Measurements from ENCODE around the gene ATP7B.
A peak's percentile ranks its signal among the peaks of the same experiment; 100 is the strongest.
"Not testable (repeated sequence)": the region's sequence is repeated elsewhere in the genome, so short reads cannot be mapped to it uniquely, and the experiment has no call there.

Gene ATP7B

GRCh38 chr13:52010890-52011631 lies at the start of gene ATP7B:
Gene ATP7B (minus strand): TSS chr13:52011450. CDS start chr13:52011337, 113 bp downstream.
- peak in 1 of 3 experiments; percentile 1 for DNase-seq (ENCODE audit: low read depth in 2 of 3, low spot score in 2 of 3)

GRCh38 chr13:52053460-52053859 lies 42.2 kb upstream of the ATP7B start:
- no peak for DNase-seq (ENCODE audit: low read depth in 2 of 3, low spot score in 2 of 3)

- no peak for DNase-seq (ENCODE audit: low read depth in 2 of 3, low spot score in 2 of 3)
These were observed 40.1 kb upstream of the ATP7B start for GRCh38 chr13:52051400-52051799.

GRCh38 chr13:52048516-52048915 lies 37.3 kb upstream of the ATP7B start:
- DNase-seq (ENCODE audit: low read depth in 2 of 3, low spot score in 2 of 3), result no peak

- DNase-seq (ENCODE audit: low read depth in 2 of 3, low spot score in 2 of 3), result no peak
These were observed 36.2 kb upstream of the ATP7B start for GRCh38 chr13:52047463-52047862.

GRCh38 chr13:52043675-52044074 lies 32.4 kb upstream of the ATP7B start:
- no peak for DNase-seq (ENCODE audit: low read depth in 2 of 3, low spot score in 2 of 3)

GRCh38 chr13:52036037-52036436 lies 24.8 kb upstream of the ATP7B start:
- DNase-seq (ENCODE audit: low read depth in 2 of 3, low spot score in 2 of 3), result no peak

- DNase-seq (ENCODE audit: low read depth in 2 of 3, low spot score in 2 of 3), result no peak
These were observed 23.5 kb upstream of the ATP7B start for GRCh38 chr13:52034616-52035226.

GRCh38 chr13:52033039-52033438 lies 21.8 kb upstream of the ATP7B start:
- no peak for DNase-seq (ENCODE audit: low read depth in 2 of 3, low spot score in 2 of 3)

- not testable (repeated sequence) for DNase-seq (ENCODE audit: low read depth in 2 of 3, low spot score in 2 of 3)
These were observed 19.2 kb upstream of the ATP7B start for GRCh38 chr13:52030401-52030800.

- DNase-seq (ENCODE audit: low read depth in 2 of 3, low spot score in 2 of 3), result no peak
These were observed 18.3 kb upstream of the ATP7B start for GRCh38 chr13:52029569-52029968.

- DNase-seq (ENCODE audit: low read depth in 2 of 3, low spot score in 2 of 3), result no peak
These were observed 16.6 kb upstream of the ATP7B start for GRCh38 chr13:52027832-52028231.

GRCh38 chr13:52026246-52026626 lies 15.0 kb upstream of the ATP7B start:
- no peak for DNase-seq (ENCODE audit: low read depth in 2 of 3, low spot score in 2 of 3)

- DNase-seq (ENCODE audit: low read depth in 2 of 3, low spot score in 2 of 3), result no peak
These were observed 14.4 kb upstream of the ATP7B start for GRCh38 chr13:52025475-52026245.

- DNase-seq (ENCODE audit: low read depth in 2 of 3, low spot score in 2 of 3), result no peak
These were observed 13.2 kb upstream of the ATP7B start, which contains the start of gene UTP14C for GRCh38 chr13:52024481-52024880. Gene UTP14C (plus strand): TSS chr13:52024691. CDS start chr13:52028805, 4,114 bp downstream.

GRCh38 chr13:52022356-52022755 lies 11.1 kb upstream of the ATP7B start:
- no peak for DNase-seq (ENCODE audit: low read depth in 2 of 3, low spot score in 2 of 3)

GRCh38 chr13:52020191-52020590 lies 8.9 kb upstream of the ATP7B start:
- DNase-seq (ENCODE audit: low read depth in 2 of 3, low spot score in 2 of 3), result no peak

- DNase-seq (ENCODE audit: low read depth in 2 of 3, low spot score in 2 of 3), result no peak
These were observed 5.0 kb upstream of the ATP7B start for GRCh38 chr13:52016296-52016695.

GRCh38 chr13:52012512-52012836 lies 1.2 kb upstream of the ATP7B start:
- no peak for DNase-seq (ENCODE audit: low read depth in 2 of 3, low spot score in 2 of 3)

- DNase-seq (ENCODE audit: low read depth in 2 of 3, low spot score in 2 of 3), result peak; percentile 99
These were observed 622 bp upstream of the ATP7B start, which contains the start of gene ALG11 for GRCh38 chr13:52011632-52012511. Gene ALG11 (plus strand): TSS chr13:52012398. CDS start chr13:52012419, 21 bp downstream.

GRCh38 chr13:52009946-52010345 lies 1.3 kb downstream of the ATP7B start:
- no peak for DNase-seq (ENCODE audit: low read depth in 2 of 3, low spot score in 2 of 3)

Measured in activated CD8-positive, alpha-beta memory T cell treated with anti-CD3 and anti-CD28 coated beads for 48 hours (primary cell).